Astrocyte (in vitro differentiated cells and primary cell): Measurements from ENCODE around the gene RIT2.

ENCODE experiments used
- CTCF ChIP-seq: IDR thresholded peaks from 2 replicates; pipeline ENCODE4 v1.5.1; 2011; ENCODE audit warnings: low read depth, mild to moderate bottlenecking, inconsistent platforms, low read length, moderate library complexity; ENCODE audit not compliant: insufficient read depth
- EZH2 ChIP-seq: IDR thresholded peaks from 2 replicates; pipeline ENCODE4 v1.6.1; 2012; ENCODE audit warnings: mild to moderate bottlenecking, low read length, inconsistent platforms; ENCODE audit not compliant: insufficient read depth

DNA sequence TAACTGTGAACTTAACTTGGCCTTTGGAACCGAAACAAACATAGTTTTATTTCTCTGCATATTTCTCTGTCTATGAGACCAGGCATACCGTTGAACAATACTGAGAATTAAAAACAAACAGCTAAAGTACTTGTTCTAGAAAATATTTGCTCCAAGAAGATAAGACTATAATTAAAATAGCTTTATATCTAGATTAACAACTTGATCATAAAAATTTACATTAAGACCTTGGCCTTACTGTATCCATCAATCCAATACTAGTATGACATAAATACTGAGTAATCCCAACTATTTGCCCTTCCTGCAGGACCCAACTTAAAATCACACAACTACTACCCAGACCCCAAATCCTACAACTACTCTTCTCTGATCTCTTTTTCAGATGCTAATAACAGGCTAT lies 260.9 kb downstream of the RIT2 start:
- no peak for TF ChIP-seq CTCF
- no peak for TF ChIP-seq EZH2
